Endothelial cell of umbilical vein (primary cell): Measurements from ENCODE around the gene NUP35. TPM values are rescaled to one million over a fixed set of nuclear protein-coding genes. Genes with fewer than 3 reads are reported as not detected.

Experiments
- BruUV-seq: library from RNA; stranded (reverse); fragments of 400-500 nt; replicated peaks from 2 replicates; lab custom pipeline; 2021; lab: Mats Ljungman, UMichigan
- CTCF ChIA-PET: fragments of 300-600, 350-600 bp; sonication (Branson Sonifier 250); formaldehyde crosslinking; loops from one replicate; lab custom pipeline; 2021; ENCODE audit warnings: antibody characterized with exemption, inconsistent platforms; lab: Charles Lee
- POLR2A ChIA-PET: fragments of 300-600, 350-600 bp; sonication (Branson Sonifier 250); formaldehyde crosslinking; loops from one replicate; lab custom pipeline; 2021; ENCODE audit warnings: antibody characterized with exemption, inconsistent platforms; lab: Charles Lee
- DNase-seq: peaks from one replicate; pipeline ENCODE4 v3.0.0-alpha.2; 2011; ENCODE audit warnings: low read depth, low spot score
- FAIRE-seq: peaks from 2 replicates; lab custom pipeline; 2011; peaks lifted over from hg19 to GRCh38; lab: Jason Lieb, UNC
- H2AFZ ChIP-seq: 2 replicates; pipeline ENCODE4 v1.6.0; 2012; ENCODE audit warnings: low read depth, low read length, control low read depth, inconsistent platforms
- H3K27ac ChIP-seq: 2 replicates; pipeline ENCODE4 v1.5.1; 2011; ENCODE audit warnings: low read depth, mild to moderate bottlenecking, control low read depth, low read length, moderate library complexity; ENCODE audit not compliant: insufficient read depth
- H3K27me3 ChIP-seq, 2 experiments: 2 replicates each; pipeline versions ENCODE4 v1.6.0 to v1.6.1; 2011; ENCODE audit warnings: low read length in 2 of 2, mixed read lengths in 1 of 2; ENCODE audit not compliant: control insufficient read depth in 2 of 2, insufficient read depth in 2 of 2
- H3K36me3 ChIP-seq, 2 experiments: 2 replicates in 1 of 2; 3 replicates in 1 of 2; pipeline ENCODE4 v1.5.1; 2011; ENCODE audit warnings: low read length in 2 of 2, mild to moderate bottlenecking in 1 of 2, moderate library complexity in 1 of 2; ENCODE audit not compliant: control insufficient read depth in 2 of 2, insufficient read depth in 2 of 2; ENCODE audit errors: extremely low read depth in 1 of 2
- H3K4me1 ChIP-seq: 3 replicates; pipeline ENCODE4 v1.5.1; 2011; ENCODE audit warnings: mild to moderate bottlenecking, low read length; ENCODE audit not compliant: control insufficient read depth, insufficient read depth; ENCODE audit errors: extremely low read depth
- H3K4me2 ChIP-seq: 2 replicates; pipeline ENCODE4 v1.6.1; 2011; ENCODE audit warnings: low read length, control low read depth, mixed read lengths; ENCODE audit not compliant: insufficient read depth
- H3K4me3 ChIP-seq, 3 experiments: fragments of 200-600 bp in 1 of 3; sonication (generic), shearing (Covaris generic) in 1 of 3; replicated peaks in 1 of 3; 2 replicates each; pipeline ENCODE4 v1.5.1; 2011 to 2016; ENCODE audit warnings: control low read depth in 3 of 3, low read length in 3 of 3, mild to moderate bottlenecking in 2 of 3, inconsistent platforms in 1 of 3, low read depth in 1 of 3, moderate library complexity in 1 of 3; ENCODE audit not compliant: insufficient read depth in 1 of 3
- H3K79me2 ChIP-seq: 2 replicates; pipeline ENCODE4 v1.6.0; 2012; ENCODE audit warnings: low read length, inconsistent platforms; ENCODE audit not compliant: control insufficient read depth, insufficient read depth
- H3K9ac ChIP-seq: replicated peaks from 2 replicates; pipeline ENCODE3; 2011; ENCODE audit warnings: low read length, control low read depth; ENCODE audit not compliant: insufficient read depth; ENCODE audit errors: extremely low read depth
- H3K9me1 ChIP-seq: replicated peaks from 3 replicates; pipeline ENCODE4 v1.6.0; 2011; ENCODE audit warnings: mild to moderate bottlenecking, low read length; ENCODE audit not compliant: control insufficient read depth, insufficient read depth; ENCODE audit errors: extremely low read depth
- H3K9me3 ChIP-seq: replicated peaks from 2 replicates; pipeline ENCODE4 v1.5.1; 2012; ENCODE audit warnings: low read length, inconsistent platforms; ENCODE audit not compliant: control insufficient read depth, insufficient read depth
- H4K20me1 ChIP-seq: replicated peaks from 2 replicates; pipeline ENCODE3; 2011; ENCODE audit warnings: mild to moderate bottlenecking, low read length; ENCODE audit not compliant: control insufficient read depth, insufficient read depth; ENCODE audit errors: extremely low read depth
- CTCF ChIP-seq, 2 donors: IDR thresholded peaks; 1 replicate in 1 of 2; 2 replicates in 1 of 2; pipeline ENCODE4 v1.5.1; 2011; ENCODE audit warnings: low read length in 2 of 2, mild to moderate bottlenecking in 2 of 2, moderate library complexity in 2 of 2, control low read depth in 1 of 2, inconsistent platforms in 1 of 2, low read depth in 1 of 2; ENCODE audit not compliant: insufficient read depth in 1 of 2; ENCODE audit errors: extremely low read depth in 1 of 2
- EZH2 ChIP-seq: IDR thresholded peaks from 2 replicates; pipeline ENCODE4 v1.6.1; 2012; ENCODE audit warnings: borderline replicate concordance, low read depth, mild to moderate bottlenecking, moderate library complexity, low read length, inconsistent platforms; ENCODE audit not compliant: severe bottlenecking
- FOS ChIP-seq: IDR thresholded peaks from 2 replicates; pipeline ENCODE4 v1.6.1; 2011; ENCODE audit warnings: mild to moderate bottlenecking, low read length, moderate library complexity, borderline replicate concordance; ENCODE audit not compliant: insufficient read depth
- GATA2 ChIP-seq: IDR thresholded peaks from 2 replicates; pipeline ENCODE4 v1.7.0; 2011; ENCODE audit warnings: low read depth, mild to moderate bottlenecking, moderate library complexity, mixed read lengths, low read length; ENCODE audit not compliant: insufficient read length, insufficient read depth
- JUN ChIP-seq: IDR thresholded peaks from 2 replicates; pipeline ENCODE4 v1.6.1; 2011; ENCODE audit warnings: borderline replicate concordance, low read depth; ENCODE audit not compliant: insufficient read length, insufficient read depth
- MAX ChIP-seq: IDR thresholded peaks from 2 replicates; pipeline ENCODE4 v1.6.1; 2011; ENCODE audit not compliant: insufficient read depth, insufficient read length
- MYC ChIP-seq: IDR thresholded peaks from one replicate; pipeline ENCODE4 v1.6.1; 2011; ENCODE audit warnings: mild to moderate bottlenecking, low read depth, low read length
- POLR2A ChIP-seq: IDR thresholded peaks from 2 replicates; pipeline ENCODE4 v1.6.1; 2012; ENCODE audit warnings: low read depth, mild to moderate bottlenecking, control low read depth, low read length
- POLR2AphosphoS5 ChIP-seq: IDR thresholded peaks from 2 replicates; pipeline ENCODE4 v1.6.1; 2012; ENCODE audit warnings: low read depth, mild to moderate bottlenecking, control low read depth, low read length, moderate library complexity; ENCODE audit not compliant: insufficient read depth
- dilution Hi-C: fragments of 300-500 bp; cut with MboI; formaldehyde crosslinking; loops from one replicate; pipeline ENCODE4 v1.15.0; 2019; ENCODE audit warnings: low sequenced_read_pairs; ENCODE audit not compliant: extremely low pct_ligation_motif_present
- intact Hi-C: fragments of 100-400 bp; cut with micrococcal nuclease; formaldehyde crosslinking; loops from one replicate; pipeline ENCODE4 v1.10.0; 2022
- polyA plus RNA-seq, 4 experiments: library from polyadenylated mRNA; depleted of rRNA in 3 of 4; stranded (reverse) in 3 of 4; unstranded in 1 of 4; fragments of >200 nt; gene quantifications; 2 replicates each; pipeline versions ENCODE4 v1.2.1 to v1.2.3, GENCODE V29; 2011 to 2012; ENCODE audit warnings: missing spikeins in 1 of 4
- total RNA-seq: library from RNA; stranded (reverse); gene quantifications from 2 replicates; pipeline ENCODE4 v1.2.3, GENCODE V29; 2021

NUP35 gene
- total and polyA plus RNA-seq, 2 donors (not counting 3 experiments of a cell fraction or from before 2014, with no cell fraction given): 8.4 to 22.1 TPM

GRCh38 chr2:183195397-183195796 lies 71.2 kb downstream of the NUP35 start:
- TF ChIP-seq POLR2AphosphoS5 (no peak), GATA2 (no peak)
- Histone ChIP-seq H3K4me1 (no peaks in the 10 kb centered on the region), H3K4me3 (no peak overlapping the region), H3K9ac (no peak overlapping the region), H3K27ac (no peak overlapping the region), H3K9me1 (no peaks in the 10 kb centered on the region), H3K79me2 (no peaks in the 10 kb centered on the region), H3K27me3 (no peaks in the 10 kb centered on the region), H3K9me3 (no peaks in the 10 kb centered on the region), H4K20me1 (no peaks in the 10 kb centered on the region), H3K4me2 (no peak overlapping the region), H3K36me3 (no peaks in the 10 kb centered on the region), H2AFZ (no peak overlapping the region)
- DNase-seq (no peak), FAIRE-seq (no peak)
- POLR2A ChIA-PET: no interaction called here
- BruUV-seq: no TSS peak
- CTCF ChIA-PET: no interaction called here
- intact Hi-C loops (no loop called here), dilution Hi-C loops (no loop called here)

- TF ChIP-seq MYC: no peak
- TF ChIP-seq FOS: no peak
- no peak for TF ChIP-seq POLR2AphosphoS5
- TF ChIP-seq POLR2A: no peak
- no peak for TF ChIP-seq MAX
- TF ChIP-seq EZH2: no peak
- no peak for TF ChIP-seq JUN
- TF ChIP-seq CTCF (IDR thresholded peaks at IDR 0.05; ENCODE audit: extremely low read depth in 1 of 2, insufficient read depth in 1 of 2, low read depth in 1 of 2, low read length in 2 of 2): no peak
- TF ChIP-seq GATA2: no peak
- FAIRE-seq (no peak), DNase-seq (no peak)
- intact Hi-C loops: no loop called here
- Histone ChIP-seq H3K9me3 (no peaks in the 10 kb centered on the region), H3K4me1 (no peaks in the 10 kb centered on the region), H3K79me2 (no peaks in the 10 kb centered on the region), H2AFZ (no peak overlapping the region), H3K4me2 (no peak overlapping the region), H3K27ac (no peak overlapping the region), H3K4me3 (no peak overlapping the region), H4K20me1 (no peaks in the 10 kb centered on the region), H3K9me1 (no peaks in the 10 kb centered on the region), H3K36me3 (no peaks in the 10 kb centered on the region), H3K27me3 (no peaks in the 10 kb centered on the region), H3K9ac (no peak overlapping the region)
- dilution Hi-C loops: no loop called here
- POLR2A ChIA-PET: no interaction called here
- CTCF ChIA-PET: interaction anchor here (0.8 kb wide), 1 partner anchor 8 kb away, joined by 3 read pairs; no protein-coding TSS in a partner anchor
- BruUV-seq: no TSS peak
Observed at GRCh38 chr2:183195998-183196409, 71.8 kb downstream of the NUP35 start.
